GM13977 (cell line): ENCODE data around the gene TMC4.
A peak's percentile ranks its signal among the peaks of the same experiment; 100 is the strongest.

ENCODE experiments used
- DNase-seq: peaks from one replicate; pipeline ENCODE4 v3.0.0; 2012; ENCODE audit warnings: low spot score
- in situ Hi-C: fragments of 300-500 bp; cut with MboI; formaldehyde crosslinking; loops from one replicate; pipeline ENCODE4 v1.12.0; 2022; ENCODE audit warnings: low sequenced_read_pairs, low pct_unique_long_range_greater_than_20kb, mixed read lengths, inconsistent platforms; ENCODE audit not compliant: unreplicated experiment
- TF ChIP-seq, protein P1 (sequence below): IDR thresholded peaks from 2 replicates; pipeline ENCODE4 v1.5.1; 2012; ENCODE audit warnings: mild to moderate bottlenecking, control low read depth; ENCODE audit not compliant: insufficient read depth; ENCODE audit errors: extremely low read depth, missing control alignments

TMC4 gene

DNA sequence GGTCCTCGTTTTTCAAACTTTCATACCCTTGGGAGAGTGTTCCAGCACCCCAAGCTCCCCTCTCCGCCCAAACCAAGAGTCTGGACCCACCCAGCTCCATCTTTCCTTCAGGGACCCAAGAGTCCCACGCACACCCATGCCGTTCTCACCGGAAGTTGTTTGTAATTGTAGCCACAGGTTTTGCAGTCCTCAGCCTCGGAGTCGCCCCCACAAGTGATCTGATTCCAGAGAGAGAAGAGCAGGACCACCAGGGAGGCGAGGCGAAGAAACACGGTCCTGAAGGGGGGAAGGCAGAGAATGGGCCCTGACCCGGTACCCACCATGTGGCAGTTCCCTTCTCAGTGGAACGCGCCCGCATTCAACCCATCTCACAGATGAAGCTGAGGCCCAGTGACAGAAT lies 10.1 kb downstream of the TMC4 start:
- TF ChIP-seq, protein P1, sequence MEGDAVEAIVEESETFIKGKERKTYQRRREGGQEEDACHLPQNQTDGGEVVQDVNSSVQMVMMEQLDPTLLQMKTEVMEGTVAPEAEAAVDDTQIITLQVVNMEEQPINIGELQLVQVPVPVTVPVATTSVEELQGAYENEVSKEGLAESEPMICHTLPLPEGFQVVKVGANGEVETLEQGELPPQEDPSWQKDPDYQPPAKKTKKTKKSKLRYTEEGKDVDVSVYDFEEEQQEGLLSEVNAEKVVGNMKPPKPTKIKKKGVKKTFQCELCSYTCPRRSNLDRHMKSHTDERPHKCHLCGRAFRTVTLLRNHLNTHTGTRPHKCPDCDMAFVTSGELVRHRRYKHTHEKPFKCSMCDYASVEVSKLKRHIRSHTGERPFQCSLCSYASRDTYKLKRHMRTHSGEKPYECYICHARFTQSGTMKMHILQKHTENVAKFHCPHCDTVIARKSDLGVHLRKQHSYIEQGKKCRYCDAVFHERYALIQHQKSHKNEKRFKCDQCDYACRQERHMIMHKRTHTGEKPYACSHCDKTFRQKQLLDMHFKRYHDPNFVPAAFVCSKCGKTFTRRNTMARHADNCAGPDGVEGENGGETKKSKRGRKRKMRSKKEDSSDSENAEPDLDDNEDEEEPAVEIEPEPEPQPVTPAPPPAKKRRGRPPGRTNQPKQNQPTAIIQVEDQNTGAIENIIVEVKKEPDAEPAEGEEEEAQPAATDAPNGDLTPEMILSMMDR, result no peak
- DNase-seq, result no peak
- in situ Hi-C loops, result no loop called here

DNA sequence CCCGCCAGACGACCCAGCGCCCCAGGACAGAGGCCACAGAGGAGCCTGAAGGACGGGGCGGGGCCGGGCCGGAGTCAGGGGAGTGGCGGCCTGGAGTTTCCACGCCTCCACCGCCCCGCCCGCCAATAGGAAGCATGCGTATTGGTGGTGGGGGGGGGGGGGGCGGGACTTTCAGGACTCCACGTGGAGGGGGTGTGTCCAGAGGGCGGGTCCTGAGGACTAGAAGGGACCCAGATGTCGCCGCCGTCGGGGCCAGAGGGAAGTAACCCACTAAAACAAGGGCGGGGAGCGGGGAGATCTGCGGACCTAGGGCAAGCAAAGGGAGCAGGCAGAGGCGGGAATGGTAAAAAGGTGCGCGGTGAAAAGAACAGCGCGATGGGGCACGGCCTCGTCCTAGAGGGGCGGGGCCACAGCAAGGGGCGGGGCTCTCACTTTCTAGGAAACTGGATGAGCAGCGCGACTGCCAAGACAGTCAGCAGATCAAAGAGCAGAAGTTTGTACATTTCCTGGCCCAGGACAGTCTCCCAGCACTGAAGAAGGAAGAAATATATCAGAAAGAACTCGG lies 10.6 kb downstream of the TMC4 start:
- in situ Hi-C loops, result no loop called here
- TF ChIP-seq, protein P1, result no peak
- peak; percentile 90 for DNase-seq

DNA sequence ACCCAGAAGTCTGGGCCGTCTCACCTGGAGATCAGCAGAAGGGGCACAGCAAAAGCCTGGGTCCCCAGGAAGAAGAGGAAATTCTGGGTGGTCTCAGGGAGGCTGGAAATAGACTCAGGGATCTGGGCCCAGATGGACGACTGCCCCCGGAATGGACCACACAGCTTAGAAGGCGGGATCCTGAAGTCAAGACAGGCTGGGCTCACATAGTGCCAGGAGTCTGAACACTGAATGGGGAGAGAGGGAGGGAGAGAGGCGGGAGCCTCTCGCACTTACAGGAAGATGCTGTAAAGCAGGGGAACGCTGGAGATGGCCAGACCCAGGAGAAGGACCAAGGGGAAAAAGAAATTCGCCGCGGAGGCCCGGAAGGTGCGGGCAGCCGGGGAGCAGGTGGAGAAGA lies 12.1 kb downstream of the TMC4 start:
- DNase-seq, result no peak
- in situ Hi-C loops, result no loop called here
- TF ChIP-seq, protein P1, result no peak

DNA sequence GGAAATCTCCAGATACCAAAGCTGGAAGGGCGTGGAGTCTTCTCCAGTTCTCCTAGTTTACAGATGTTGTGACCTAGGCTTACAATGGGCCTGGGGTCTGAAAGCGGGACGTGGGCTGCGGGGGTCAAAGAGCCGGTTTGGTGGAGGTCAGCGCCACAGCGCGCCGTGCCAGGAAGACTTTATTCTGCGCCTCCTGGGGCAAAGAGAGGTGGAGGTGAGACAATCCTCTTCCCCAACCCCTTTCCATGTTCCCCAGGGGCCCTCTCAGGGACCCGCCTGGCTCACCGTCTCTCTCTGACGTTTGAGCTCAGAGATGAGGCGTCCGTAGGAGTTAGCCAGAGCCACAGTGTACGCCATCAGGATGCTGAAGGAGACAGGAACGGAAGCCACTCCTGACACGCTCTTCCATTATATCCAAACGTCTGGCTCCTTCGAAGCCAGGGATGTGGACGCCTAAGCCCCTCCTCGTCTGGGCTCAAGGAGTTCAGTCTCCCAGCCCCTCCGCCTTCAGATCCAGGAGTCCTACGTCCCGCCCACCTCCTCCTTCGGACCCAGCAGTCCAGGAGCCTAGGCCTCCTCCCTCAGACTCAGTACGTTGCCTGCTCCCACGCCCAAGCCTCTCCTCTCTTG lies 12.7 kb downstream of the TMC4 start:
- in situ Hi-C loops, result no loop called here
- DNase-seq, result no peak
- TF ChIP-seq, protein P1, result no peak

DNA sequence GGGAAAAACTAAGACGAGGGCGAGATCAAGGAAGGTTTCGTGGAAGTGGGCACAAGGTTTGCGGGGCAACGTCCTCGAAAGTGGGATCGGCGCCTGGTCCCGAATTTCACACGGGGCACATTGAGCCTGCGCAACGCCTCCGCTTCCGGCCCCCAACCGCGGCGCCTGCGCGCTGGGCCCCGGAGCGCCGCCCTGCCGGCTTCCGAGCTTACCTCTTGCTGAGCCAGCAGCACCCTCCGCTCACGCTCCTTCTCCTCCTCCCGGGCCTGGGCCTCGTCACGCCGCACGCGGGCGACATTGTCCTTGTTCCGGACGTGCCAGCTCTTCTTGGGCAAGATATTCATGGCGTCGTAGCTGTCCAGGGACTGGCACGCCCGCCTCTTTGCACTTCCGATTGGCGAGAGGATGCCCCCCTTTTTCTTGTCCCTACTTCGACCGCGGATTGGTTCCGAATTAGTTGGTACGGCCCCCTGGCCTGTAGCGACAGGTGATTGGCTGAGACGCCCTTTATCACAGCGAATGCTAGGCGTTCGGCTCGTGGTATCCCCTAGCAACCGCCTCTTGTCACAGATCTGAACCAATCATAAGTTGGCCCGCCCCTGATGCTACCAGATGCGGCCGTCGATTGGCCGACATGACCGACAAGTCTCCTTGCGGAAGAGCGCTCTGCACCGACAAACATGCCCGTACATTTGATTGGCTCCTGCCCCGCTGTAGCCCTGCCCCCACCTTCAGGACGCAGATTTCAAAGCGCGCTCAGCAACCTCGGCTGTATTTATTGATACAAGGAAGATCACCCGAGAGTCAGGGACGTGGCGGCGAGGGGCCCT lies 13.4 kb downstream of the TMC4 start, which contains the start of gene LENG1:
Gene LENG1, minus strand, starts transcription at position 370 of the 830 bp plus-strand sequence. Its CDS starts 26 bp downstream, at position 344.
- peak; percentile 99 for DNase-seq
- TF ChIP-seq, protein P1, result peak; percentile 34
- in situ Hi-C loops, result no loop called here

DNA sequence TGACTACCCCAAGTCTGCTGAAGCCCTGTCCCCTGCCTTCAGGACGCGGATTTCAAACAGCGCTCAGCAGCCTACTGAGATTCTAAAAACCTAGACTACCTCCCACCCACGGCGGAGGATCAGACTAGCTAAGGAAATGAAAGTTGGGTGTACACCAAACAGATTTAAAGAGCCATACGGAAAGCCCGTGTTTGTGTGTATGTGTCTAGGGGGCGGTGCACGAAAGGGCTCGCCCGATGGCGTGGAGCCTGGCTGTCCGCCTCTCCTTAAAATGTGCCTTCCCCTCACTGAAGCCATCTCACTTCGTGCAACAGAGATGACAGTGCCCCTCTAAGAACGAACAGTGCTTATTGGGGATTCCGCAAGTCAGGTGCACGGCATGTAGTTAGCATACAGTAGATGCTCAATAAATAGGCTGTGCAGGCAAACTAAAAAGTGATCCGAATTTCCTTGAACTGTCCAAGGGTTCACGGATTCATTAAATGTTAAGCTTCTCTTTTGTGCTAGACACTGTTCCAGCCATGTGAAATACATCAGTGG lies 14.1 kb downstream of the TMC4 start:
- peak; percentile 73 for DNase-seq
- TF ChIP-seq, protein P1, result no peak
- in situ Hi-C loops, result no loop called here
